Measurements from ENCODE around the gene EXD3. TPM values are rescaled to one million over a fixed set of nuclear protein-coding genes. Genes with fewer than 3 reads are reported as not detected.

Gene EXD3
- polyA plus RNA-seq, 1 experiment: 4.0 TPM

DNA sequence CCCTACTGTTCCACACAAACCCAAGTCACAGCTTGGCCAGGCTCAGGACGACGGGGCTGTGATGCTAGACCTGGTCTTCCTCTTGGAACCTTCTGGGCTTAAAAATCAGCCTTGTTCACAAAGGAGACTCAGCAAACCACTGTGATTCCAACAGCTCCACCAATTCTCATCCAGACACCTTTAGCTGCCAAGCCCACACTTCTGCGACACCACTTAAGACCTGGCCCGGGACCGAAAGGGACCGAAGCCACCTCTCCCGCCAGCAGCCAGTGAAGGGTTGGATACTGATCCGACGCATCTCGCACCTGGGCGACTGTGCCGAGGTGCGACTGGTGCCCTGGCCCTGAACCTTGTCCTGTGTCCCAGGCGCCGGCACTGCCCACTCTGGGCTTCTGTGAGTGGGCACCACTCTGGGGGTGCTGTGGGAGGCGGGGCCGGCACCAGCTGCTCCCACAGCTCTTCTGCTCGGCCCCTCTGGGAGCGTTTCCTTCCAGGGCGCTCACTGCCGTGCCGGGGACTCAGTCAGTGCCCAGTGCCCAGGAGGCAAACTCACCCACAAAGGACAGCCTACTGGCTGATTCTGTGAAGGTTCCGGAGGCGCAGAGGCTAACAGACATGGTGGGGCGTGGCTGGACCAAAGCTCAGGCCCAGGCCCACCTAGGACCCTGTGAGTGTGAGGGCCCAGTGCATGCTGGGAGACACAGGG lies 50.9 kb downstream of the EXD3 start:
- CTCF ChIA-PET: no interaction called here
- POLR2A ChIA-PET: no interaction called here
- Histone ChIP-seq H3K27ac (ENCODE audit: low read depth, low read length) (no peak overlapping the region), H3K9me3 (ENCODE audit: control insufficient read depth, insufficient read depth, low read length) (peaks cover 18% of the 10 kb centered on the region; the same call in 1 of the 2 replicates), H3K27me3 (ENCODE audit: control insufficient read depth, insufficient read depth, low read length) (no peaks in the 10 kb centered on the region), H3K4me3 (ENCODE audit: low read depth, low read length) (no peak overlapping the region)
- no peak for DNase-seq (ENCODE audit: low read depth, low spot score)
- TF ChIP-seq, protein P1, sequence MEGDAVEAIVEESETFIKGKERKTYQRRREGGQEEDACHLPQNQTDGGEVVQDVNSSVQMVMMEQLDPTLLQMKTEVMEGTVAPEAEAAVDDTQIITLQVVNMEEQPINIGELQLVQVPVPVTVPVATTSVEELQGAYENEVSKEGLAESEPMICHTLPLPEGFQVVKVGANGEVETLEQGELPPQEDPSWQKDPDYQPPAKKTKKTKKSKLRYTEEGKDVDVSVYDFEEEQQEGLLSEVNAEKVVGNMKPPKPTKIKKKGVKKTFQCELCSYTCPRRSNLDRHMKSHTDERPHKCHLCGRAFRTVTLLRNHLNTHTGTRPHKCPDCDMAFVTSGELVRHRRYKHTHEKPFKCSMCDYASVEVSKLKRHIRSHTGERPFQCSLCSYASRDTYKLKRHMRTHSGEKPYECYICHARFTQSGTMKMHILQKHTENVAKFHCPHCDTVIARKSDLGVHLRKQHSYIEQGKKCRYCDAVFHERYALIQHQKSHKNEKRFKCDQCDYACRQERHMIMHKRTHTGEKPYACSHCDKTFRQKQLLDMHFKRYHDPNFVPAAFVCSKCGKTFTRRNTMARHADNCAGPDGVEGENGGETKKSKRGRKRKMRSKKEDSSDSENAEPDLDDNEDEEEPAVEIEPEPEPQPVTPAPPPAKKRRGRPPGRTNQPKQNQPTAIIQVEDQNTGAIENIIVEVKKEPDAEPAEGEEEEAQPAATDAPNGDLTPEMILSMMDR (IDR thresholded peaks at IDR 0.05; ENCODE audit: low read depth, low read length): no peak

GRCh38 chr9:137371521-137371941 lies 51.4 kb downstream of the EXD3 start:
- no peak for DNase-seq (ENCODE audit: low read depth, low spot score)
- no peaks in the 10 kb centered on the region for H3K27me3 ChIP-seq (ENCODE audit: control insufficient read depth, insufficient read depth, low read length)
- no peak overlapping the region for H3K4me3 ChIP-seq (ENCODE audit: low read depth, low read length)
- POLR2A ChIA-PET: no interaction called here
- TF ChIP-seq, protein P1 (IDR thresholded peaks at IDR 0.05; ENCODE audit: low read depth, low read length): no peak
- H3K9me3 ChIP-seq (ENCODE audit: control insufficient read depth, insufficient read depth, low read length): peaks cover 21% of the 10 kb centered on the region; the same call in 1 of the 2 replicates
- H3K27ac ChIP-seq (ENCODE audit: low read depth, low read length): no peak overlapping the region
- CTCF ChIA-PET: no interaction called here

DNA sequence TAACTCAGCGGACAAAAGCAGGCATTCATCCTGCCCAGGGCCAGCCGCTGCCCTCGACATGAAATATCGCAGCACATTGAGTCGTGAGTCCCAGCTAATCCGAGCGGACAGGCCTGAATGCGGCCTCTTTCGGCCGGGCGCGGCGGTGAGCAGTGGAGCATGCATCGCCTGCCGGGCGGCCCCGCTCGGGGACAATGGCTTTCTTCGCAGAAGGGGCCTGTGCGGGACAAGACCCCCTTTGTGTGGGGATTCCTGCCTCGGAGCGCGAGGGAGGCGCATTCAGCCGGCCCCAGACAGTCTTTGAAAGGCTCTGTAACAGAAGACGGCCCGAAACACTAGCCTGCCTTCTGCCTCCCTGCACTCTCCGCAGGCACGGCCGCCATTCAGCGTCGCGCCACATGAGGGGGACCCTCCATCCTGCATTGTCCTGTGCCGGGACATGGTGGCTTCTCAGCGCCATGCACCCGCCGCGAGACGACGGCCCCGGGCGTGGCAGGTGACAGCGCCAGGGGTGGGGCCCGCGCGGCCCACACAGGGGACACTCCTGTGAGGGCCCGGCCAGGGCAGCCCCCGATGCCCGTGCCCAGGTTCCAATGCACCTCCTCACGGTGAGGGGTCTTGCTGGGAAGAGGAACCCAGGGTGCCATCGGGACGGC lies 52.0 kb downstream of the EXD3 start:
- Histone ChIP-seq H3K9me3 (ENCODE audit: control insufficient read depth, insufficient read depth, low read length) (peaks cover 27% of the 10 kb centered on the region; the same call in 1 of the 2 replicates), H3K4me3 (ENCODE audit: low read depth, low read length) (no peak overlapping the region), H3K27ac (ENCODE audit: low read depth, low read length) (no peak overlapping the region), H3K27me3 (ENCODE audit: control insufficient read depth, insufficient read depth, low read length) (no peaks in the 10 kb centered on the region)
- no peak for DNase-seq (ENCODE audit: low read depth, low spot score)
- TF ChIP-seq, protein P1 (IDR thresholded peaks at IDR 0.05; ENCODE audit: low read depth, low read length): no peak
- CTCF ChIA-PET: interaction anchor here (0.6 to 0.7 kb wide), 2 partner anchors 14 to 123 kb away, joined by 3 read pairs; no protein-coding TSS in a partner anchor
- POLR2A ChIA-PET: no interaction called here

GRCh38 chr9:137369911-137370764 lies 52.8 kb downstream of the EXD3 start:
- no peak overlapping the region for H3K4me3 ChIP-seq (ENCODE audit: low read depth, low read length)
- no peak for DNase-seq (ENCODE audit: low read depth, low spot score)
- ChIA-PET CTCF (interaction anchor here (0.6 to 0.7 kb wide), 2 partner anchors 13 to 124 kb away, joined by 3 read pairs; no protein-coding TSS in a partner anchor), POLR2A (no interaction called here)
- TF ChIP-seq, protein P1 (IDR thresholded peaks at IDR 0.05; ENCODE audit: low read depth, low read length): no peak
- H3K27ac ChIP-seq (ENCODE audit: low read depth, low read length): no peak overlapping the region
- peaks cover 24% of the 10 kb centered on the region; the same call in 1 of the 2 replicates for H3K9me3 ChIP-seq (ENCODE audit: control insufficient read depth, insufficient read depth, low read length)
- H3K27me3 ChIP-seq (ENCODE audit: control insufficient read depth, insufficient read depth, low read length): no peaks in the 10 kb centered on the region
